D721Med (cell line): ENCODE data around the gene YWHAG.
"Not testable (repeated sequence)": the region's sequence is repeated elsewhere in the genome, so short reads cannot be mapped to it uniquely, and the experiment has no call there.

ENCODE experiments used
- DNase-seq: peaks from one replicate; pipeline ENCODE4 v3.0.0; 2011; ENCODE audit warnings: low spot score; ENCODE audit not compliant: insufficient read length
- FAIRE-seq: peaks from 2 replicates; lab custom pipeline; 2011; peaks lifted over from hg19 to GRCh38; lab: Jason Lieb, UNC
- TF ChIP-seq, protein P1 (sequence below): IDR thresholded peaks from 2 replicates; pipeline ENCODE4 v1.5.1; 2012; ENCODE audit warnings: mild to moderate bottlenecking, control low read depth; ENCODE audit not compliant: insufficient read depth; ENCODE audit errors: missing control alignments

YWHAG gene

GRCh38 chr7:76291351-76292212, 67.2 kb downstream of the YWHAG start:
- DNase-seq (peak; percentile 63), FAIRE-seq (no peak)
- TF ChIP-seq, protein P1, sequence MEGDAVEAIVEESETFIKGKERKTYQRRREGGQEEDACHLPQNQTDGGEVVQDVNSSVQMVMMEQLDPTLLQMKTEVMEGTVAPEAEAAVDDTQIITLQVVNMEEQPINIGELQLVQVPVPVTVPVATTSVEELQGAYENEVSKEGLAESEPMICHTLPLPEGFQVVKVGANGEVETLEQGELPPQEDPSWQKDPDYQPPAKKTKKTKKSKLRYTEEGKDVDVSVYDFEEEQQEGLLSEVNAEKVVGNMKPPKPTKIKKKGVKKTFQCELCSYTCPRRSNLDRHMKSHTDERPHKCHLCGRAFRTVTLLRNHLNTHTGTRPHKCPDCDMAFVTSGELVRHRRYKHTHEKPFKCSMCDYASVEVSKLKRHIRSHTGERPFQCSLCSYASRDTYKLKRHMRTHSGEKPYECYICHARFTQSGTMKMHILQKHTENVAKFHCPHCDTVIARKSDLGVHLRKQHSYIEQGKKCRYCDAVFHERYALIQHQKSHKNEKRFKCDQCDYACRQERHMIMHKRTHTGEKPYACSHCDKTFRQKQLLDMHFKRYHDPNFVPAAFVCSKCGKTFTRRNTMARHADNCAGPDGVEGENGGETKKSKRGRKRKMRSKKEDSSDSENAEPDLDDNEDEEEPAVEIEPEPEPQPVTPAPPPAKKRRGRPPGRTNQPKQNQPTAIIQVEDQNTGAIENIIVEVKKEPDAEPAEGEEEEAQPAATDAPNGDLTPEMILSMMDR: peak; percentile 99

DNA sequence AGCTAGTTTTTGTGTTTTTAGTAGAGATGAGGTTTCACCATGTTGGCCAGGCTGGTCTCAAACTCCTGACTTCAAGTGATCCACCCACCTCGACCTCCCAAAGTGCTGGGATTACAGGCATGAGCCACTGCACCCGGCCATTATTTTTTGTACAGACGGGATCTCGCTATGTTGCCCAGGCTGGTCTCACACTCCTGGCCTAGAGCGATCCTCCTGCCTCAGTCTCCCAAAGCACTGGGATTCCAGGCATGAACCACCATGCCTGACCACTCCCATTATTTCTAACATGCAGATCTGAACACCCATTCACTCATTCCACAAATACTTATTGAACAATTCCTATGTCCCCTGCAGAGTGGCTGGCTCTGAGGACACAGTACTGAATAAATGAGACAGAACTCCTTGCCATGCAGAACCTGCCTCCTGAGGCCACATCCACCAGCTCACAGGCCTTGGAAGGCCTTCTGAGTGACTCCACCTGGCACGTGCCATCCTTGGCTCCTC, 67.9 kb downstream of the YWHAG start:
- FAIRE-seq, DNase-seq: not testable (repeated sequence)

- DNase-seq (no peak), FAIRE-seq (no peak)
- TF ChIP-seq, protein P1: no peak
These were observed 71.9 kb downstream of the YWHAG start for GRCh38 chr7:76286842-76287403.

- FAIRE-seq (no peak), DNase-seq (no peak)
- TF ChIP-seq, protein P1: no peak
These were observed 73.0 kb downstream of the YWHAG start for GRCh38 chr7:76285604-76286374.

GRCh38 chr7:76283254-76284159, 75.3 kb downstream of the YWHAG start:
- DNase-seq (no peak), FAIRE-seq (no peak)
- TF ChIP-seq, protein P1: no peak

DNA sequence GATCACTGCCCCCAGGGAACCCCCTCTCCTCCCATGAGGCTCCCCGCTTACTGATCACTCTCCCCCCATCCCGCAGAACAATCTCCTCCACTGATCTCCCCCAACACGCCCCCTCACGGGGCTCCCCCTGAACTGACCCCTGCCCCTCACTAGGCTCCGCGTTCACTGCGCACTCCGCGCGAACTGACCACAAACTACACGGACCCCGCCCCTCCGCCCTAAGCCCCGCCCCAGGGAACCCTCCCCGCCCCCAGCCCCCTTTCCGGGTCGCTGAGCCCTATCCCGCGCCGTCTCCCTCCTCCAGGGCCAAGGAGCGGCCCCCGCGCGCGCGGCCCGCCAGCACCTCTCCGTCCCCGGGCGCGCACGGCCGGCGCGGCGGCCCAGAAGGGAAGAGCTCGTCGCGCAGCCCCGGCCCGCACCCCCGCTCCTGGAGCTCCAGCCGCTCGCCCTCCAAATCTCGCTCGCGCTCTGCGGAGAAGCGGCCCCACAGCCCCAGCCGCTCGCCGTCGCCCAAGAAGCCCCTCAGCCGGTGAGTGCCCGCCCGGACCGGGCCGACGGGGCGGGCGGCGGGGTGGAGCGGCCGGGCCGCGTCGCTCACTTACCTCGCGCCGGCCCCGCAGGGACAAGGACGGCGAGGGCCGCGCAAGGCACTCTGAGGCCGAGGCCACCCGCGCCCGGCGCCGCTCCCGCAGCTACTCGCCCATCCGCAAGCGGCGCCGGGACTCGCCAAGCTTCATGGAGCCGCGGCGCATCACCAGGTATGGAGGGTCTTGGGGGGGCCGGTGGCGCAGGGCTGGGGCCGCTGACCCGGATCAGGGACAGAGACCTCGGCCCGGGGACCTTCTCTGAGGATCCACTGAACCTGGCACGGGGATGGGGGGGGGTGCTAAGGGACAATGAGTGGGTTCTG, 76.2 kb downstream of the YWHAG start:
- peak; percentile 53 for DNase-seq
- FAIRE-seq: no peak
- TF ChIP-seq, protein P1: no peak
